ENCODE data around the gene IL15RA.

DNA sequence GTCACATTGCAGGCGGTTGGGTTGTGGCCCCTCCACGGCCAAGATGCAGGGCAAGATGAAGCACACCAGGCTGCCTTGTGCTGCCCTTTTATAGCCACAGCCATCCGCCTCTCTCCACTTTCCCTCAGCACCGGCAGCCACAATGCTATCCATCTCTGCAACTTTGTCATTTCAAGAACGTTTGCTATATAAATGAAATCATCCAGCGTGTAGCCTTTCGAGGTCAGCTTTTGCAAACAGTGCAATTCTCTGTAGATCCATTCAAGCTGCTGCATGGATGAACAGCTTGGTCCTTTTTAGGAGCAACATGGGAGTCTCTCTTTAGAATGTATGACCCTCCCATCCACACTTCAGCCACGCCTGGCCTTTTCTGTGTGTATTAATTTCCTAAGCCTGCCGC is 6.4 kb upstream of the IL15RA start:
- TF ChIP-seq, protein P1, sequence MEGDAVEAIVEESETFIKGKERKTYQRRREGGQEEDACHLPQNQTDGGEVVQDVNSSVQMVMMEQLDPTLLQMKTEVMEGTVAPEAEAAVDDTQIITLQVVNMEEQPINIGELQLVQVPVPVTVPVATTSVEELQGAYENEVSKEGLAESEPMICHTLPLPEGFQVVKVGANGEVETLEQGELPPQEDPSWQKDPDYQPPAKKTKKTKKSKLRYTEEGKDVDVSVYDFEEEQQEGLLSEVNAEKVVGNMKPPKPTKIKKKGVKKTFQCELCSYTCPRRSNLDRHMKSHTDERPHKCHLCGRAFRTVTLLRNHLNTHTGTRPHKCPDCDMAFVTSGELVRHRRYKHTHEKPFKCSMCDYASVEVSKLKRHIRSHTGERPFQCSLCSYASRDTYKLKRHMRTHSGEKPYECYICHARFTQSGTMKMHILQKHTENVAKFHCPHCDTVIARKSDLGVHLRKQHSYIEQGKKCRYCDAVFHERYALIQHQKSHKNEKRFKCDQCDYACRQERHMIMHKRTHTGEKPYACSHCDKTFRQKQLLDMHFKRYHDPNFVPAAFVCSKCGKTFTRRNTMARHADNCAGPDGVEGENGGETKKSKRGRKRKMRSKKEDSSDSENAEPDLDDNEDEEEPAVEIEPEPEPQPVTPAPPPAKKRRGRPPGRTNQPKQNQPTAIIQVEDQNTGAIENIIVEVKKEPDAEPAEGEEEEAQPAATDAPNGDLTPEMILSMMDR (IDR thresholded peaks at IDR 0.05; ENCODE audit: extremely low read depth in 1 of 2, insufficient read depth in 1 of 2, low read depth in 1 of 2, low read length in 2 of 2): no peak
- TF ChIP-seq GATA2 (IDR thresholded peaks at IDR 0.05; ENCODE audit: insufficient read depth, insufficient read length, low read depth, low read length) (no peak), POLR2AphosphoS5 (IDR thresholded peaks at IDR 0.05; ENCODE audit: insufficient read depth, low read depth, low read length) (no peak), EZH2 (IDR thresholded peaks at IDR 0.05; ENCODE audit: borderline replicate concordance, low read depth, low read length, severe bottlenecking) (no peak), FOS (IDR thresholded peaks at IDR 0.05; ENCODE audit: borderline replicate concordance, insufficient read depth, low read length) (no peak), POLR2A (IDR thresholded peaks at IDR 0.05; ENCODE audit: low read depth, low read length) (no peak), JUN (IDR thresholded peaks at IDR 0.05; ENCODE audit: borderline replicate concordance, insufficient read depth, insufficient read length, low read depth) (no peak), MYC (IDR thresholded peaks at IDR 0.05; ENCODE audit: low read depth, low read length) (no peak)
- TF ChIP-seq, protein P2, sequence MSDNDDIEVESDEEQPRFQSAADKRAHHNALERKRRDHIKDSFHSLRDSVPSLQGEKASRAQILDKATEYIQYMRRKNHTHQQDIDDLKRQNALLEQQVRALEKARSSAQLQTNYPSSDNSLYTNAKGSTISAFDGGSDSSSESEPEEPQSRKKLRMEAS (IDR thresholded peaks at IDR 0.05; ENCODE audit: insufficient read depth, insufficient read length): no peak

All from endothelial cell of umbilical vein (primary cell).